ENCODE data around the gene STH.

Gene STH

DNA sequence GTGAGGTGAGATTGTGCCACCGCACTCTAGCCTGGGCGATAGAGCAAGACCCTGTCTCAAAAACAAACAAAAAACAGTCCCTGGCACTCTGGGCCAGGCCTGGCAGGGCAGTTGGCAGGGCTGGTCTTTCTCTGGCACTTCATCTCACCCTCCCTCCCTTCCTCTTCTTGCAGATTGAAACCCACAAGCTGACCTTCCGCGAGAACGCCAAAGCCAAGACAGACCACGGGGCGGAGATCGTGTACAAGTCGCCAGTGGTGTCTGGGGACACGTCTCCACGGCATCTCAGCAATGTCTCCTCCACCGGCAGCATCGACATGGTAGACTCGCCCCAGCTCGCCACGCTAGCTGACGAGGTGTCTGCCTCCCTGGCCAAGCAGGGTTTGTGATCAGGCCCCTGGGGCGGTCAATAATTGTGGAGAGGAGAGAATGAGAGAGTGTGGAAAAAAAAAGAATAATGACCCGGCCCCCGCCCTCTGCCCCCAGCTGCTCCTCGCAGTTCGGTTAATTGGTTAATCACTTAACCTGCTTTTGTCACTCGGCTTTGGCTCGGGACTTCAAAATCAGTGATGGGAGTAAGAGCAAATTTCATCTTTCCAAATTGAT lies 24.8 kb downstream of the STH start:
- no peak for DNase-seq
- peaks cover 14% of the 10 kb centered on the region for H3K4me1 ChIP-seq
- H3K36me3 ChIP-seq, result peaks cover 41% of the 10 kb centered on the region
- no peaks in the 10 kb centered on the region for H3K9me3 ChIP-seq
- TF ChIP-seq, protein P1, sequence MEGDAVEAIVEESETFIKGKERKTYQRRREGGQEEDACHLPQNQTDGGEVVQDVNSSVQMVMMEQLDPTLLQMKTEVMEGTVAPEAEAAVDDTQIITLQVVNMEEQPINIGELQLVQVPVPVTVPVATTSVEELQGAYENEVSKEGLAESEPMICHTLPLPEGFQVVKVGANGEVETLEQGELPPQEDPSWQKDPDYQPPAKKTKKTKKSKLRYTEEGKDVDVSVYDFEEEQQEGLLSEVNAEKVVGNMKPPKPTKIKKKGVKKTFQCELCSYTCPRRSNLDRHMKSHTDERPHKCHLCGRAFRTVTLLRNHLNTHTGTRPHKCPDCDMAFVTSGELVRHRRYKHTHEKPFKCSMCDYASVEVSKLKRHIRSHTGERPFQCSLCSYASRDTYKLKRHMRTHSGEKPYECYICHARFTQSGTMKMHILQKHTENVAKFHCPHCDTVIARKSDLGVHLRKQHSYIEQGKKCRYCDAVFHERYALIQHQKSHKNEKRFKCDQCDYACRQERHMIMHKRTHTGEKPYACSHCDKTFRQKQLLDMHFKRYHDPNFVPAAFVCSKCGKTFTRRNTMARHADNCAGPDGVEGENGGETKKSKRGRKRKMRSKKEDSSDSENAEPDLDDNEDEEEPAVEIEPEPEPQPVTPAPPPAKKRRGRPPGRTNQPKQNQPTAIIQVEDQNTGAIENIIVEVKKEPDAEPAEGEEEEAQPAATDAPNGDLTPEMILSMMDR (IDR thresholded peaks at IDR 0.05; ENCODE audit: low read depth, low read length), result no peak
- H3K27me3 ChIP-seq, result no peaks in the 10 kb centered on the region
- no peak overlapping the region for H3K4me3 ChIP-seq (ENCODE audit: low read depth, low read length)

DNA sequence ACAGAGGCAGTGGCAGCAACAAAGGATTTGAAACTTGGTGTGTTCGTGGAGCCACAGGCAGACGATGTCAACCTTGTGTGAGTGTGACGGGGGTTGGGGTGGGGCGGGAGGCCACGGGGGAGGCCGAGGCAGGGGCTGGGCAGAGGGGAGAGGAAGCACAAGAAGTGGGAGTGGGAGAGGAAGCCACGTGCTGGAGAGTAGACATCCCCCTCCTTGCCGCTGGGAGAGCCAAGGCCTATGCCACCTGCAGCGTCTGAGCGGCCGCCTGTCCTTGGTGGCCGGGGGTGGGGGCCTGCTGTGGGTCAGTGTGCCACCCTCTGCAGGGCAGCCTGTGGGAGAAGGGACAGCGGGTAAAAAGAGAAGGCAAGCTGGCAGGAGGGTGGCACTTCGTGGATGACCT lies 25.5 kb downstream of the STH start:
- Histone ChIP-seq H3K9me3 (no peaks in the 10 kb centered on the region), H3K4me3 (ENCODE audit: low read depth, low read length) (no peak overlapping the region), H3K36me3 (peaks cover 41% of the 10 kb centered on the region), H3K27me3 (no peaks in the 10 kb centered on the region), H3K4me1 (peaks cover 14% of the 10 kb centered on the region)
- no peak for DNase-seq
- TF ChIP-seq, protein P1 (IDR thresholded peaks at IDR 0.05; ENCODE audit: low read depth, low read length), result no peak

DNA sequence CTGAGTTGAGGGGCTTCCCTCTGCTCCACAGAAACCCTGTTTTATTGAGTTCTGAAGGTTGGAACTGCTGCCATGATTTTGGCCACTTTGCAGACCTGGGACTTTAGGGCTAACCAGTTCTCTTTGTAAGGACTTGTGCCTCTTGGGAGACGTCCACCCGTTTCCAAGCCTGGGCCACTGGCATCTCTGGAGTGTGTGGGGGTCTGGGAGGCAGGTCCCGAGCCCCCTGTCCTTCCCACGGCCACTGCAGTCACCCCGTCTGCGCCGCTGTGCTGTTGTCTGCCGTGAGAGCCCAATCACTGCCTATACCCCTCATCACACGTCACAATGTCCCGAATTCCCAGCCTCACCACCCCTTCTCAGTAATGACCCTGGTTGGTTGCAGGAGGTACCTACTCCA lies 26.0 kb downstream of the STH start:
- TF ChIP-seq, protein P1 (IDR thresholded peaks at IDR 0.05; ENCODE audit: low read depth, low read length), result no peak
- Histone ChIP-seq H3K27me3 (no peaks in the 10 kb centered on the region), H3K9me3 (no peaks in the 10 kb centered on the region), H3K36me3 (peaks cover 41% of the 10 kb centered on the region), H3K4me1 (peaks cover 14% of the 10 kb centered on the region), H3K4me3 (ENCODE audit: low read depth, low read length) (no peak overlapping the region)
- DNase-seq, result no peak

DNA sequence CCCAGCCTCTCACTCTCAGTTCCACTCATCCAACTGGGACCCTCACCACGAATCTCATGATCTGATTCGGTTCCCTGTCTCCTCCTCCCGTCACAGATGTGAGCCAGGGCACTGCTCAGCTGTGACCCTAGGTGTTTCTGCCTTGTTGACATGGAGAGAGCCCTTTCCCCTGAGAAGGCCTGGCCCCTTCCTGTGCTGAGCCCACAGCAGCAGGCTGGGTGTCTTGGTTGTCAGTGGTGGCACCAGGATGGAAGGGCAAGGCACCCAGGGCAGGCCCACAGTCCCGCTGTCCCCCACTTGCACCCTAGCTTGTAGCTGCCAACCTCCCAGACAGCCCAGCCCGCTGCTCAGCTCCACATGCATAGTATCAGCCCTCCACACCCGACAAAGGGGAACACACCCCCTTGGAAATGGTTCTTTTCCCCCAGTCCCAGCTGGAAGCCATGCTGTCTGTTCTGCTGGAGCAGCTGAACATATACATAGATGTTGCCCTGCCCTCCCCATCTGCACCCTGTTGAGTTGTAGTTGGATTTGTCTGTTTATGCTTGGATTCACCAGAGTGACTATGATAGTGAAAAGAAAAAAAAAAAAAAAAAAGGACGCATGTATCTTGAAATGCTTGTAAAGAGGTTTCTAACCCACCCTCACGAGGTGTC lies 26.6 kb downstream of the STH start:
- no peaks in the 10 kb centered on the region for H3K27me3 ChIP-seq
- H3K4me1 ChIP-seq, result peaks cover 10% of the 10 kb centered on the region
- TF ChIP-seq, protein P1 (IDR thresholded peaks at IDR 0.05; ENCODE audit: low read depth, low read length), result no peak
- no peak for DNase-seq
- H3K9me3 ChIP-seq, result no peaks in the 10 kb centered on the region
- H3K36me3 ChIP-seq, result peaks cover 46% of the 10 kb centered on the region
- H3K4me3 ChIP-seq (ENCODE audit: low read depth, low read length), result no peak overlapping the region

DNA sequence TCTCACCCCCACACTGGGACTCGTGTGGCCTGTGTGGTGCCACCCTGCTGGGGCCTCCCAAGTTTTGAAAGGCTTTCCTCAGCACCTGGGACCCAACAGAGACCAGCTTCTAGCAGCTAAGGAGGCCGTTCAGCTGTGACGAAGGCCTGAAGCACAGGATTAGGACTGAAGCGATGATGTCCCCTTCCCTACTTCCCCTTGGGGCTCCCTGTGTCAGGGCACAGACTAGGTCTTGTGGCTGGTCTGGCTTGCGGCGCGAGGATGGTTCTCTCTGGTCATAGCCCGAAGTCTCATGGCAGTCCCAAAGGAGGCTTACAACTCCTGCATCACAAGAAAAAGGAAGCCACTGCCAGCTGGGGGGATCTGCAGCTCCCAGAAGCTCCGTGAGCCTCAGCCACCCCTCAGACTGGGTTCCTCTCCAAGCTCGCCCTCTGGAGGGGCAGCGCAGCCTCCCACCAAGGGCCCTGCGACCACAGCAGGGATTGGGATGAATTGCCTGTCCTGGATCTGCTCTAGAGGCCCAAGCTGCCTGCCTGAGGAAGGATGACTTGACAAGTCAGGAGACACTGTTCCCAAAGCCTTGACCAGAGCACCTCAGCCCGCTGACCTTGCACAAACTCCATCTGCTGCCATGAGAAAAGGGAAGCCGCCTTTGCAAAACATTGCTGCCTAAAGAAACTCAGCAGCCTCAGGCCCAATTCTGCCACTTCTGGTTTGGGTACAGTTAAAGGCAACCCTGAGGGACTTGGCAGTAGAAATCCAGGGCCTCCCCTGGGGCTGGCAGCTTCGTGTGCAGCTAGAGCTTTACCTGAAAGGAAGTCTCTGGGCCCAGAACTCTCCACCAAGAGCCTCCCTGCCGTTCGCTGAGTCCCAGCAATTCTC lies 27.4 kb downstream of the STH start:
- TF ChIP-seq, protein P1 (IDR thresholded peaks at IDR 0.05; ENCODE audit: low read depth, low read length), result no peak
- Histone ChIP-seq H3K9me3 (no peaks in the 10 kb centered on the region), H3K4me1 (peaks cover 2% of the 10 kb centered on the region), H3K27me3 (no peaks in the 10 kb centered on the region), H3K4me3 (ENCODE audit: low read depth, low read length) (no peak overlapping the region), H3K36me3 (peaks cover 54% of the 10 kb centered on the region)
- DNase-seq, result no peak

Measured in BE2C (cell line).